Ovary (tissue), 3 donors: Measurements from ENCODE around the gene CPEB2.

Experiments
- CTCF ChIP-seq, 3 donors: fragments of 450-650 bp in 2 of 3; fragments of 200-600 bp in 1 of 3; IDR thresholded peaks; one replicate each; pipeline versions ENCODE4 v1.5.1 to v1.8.0; 2016 to 2022; ENCODE audit warnings: antibody characterized with exemption in 3 of 3, mild to moderate bottlenecking in 1 of 3
- EP300 ChIP-seq: sonication (generic); formaldehyde crosslinking; IDR thresholded peaks from one replicate; pipeline ENCODE4 v1.6.1; 2017; ENCODE audit warnings: antibody characterized with exemption
- donor health status: DM: no; HTN: no; CAD: no.

GRCh38 chr4:15117270-15117946, 115.1 kb downstream of the CPEB2 start:
- TF ChIP-seq CTCF (IDR thresholded peaks at IDR 0.05) (no peak), EP300 (no peak)
